Keratinocyte (primary cell): ENCODE measurements around the gene PARD3.

Experiments used
- CTCF ChIP-seq, 3 experiments: IDR thresholded peaks in 1 of 3; conservative IDR thresholded peaks in 1 of 3; optimal IDR thresholded peaks in 1 of 3; 2 replicates in 2 of 3; 3 replicates in 1 of 3; pipeline versions ENCODE3 to v1.5.1; 2011; ENCODE audit warnings: low read length in 3 of 3, mild to moderate bottlenecking in 3 of 3, moderate library complexity in 2 of 3, control low read depth in 1 of 3, inconsistent platforms in 1 of 3; ENCODE audit not compliant: insufficient read depth in 2 of 3; ENCODE audit errors: extremely low read depth in 1 of 3
- EZH2 ChIP-seq: IDR thresholded peaks from one replicate; pipeline ENCODE4 v1.6.1; 2012; ENCODE audit warnings: inconsistent platforms, mild to moderate bottlenecking, low read length, moderate library complexity

DNA sequence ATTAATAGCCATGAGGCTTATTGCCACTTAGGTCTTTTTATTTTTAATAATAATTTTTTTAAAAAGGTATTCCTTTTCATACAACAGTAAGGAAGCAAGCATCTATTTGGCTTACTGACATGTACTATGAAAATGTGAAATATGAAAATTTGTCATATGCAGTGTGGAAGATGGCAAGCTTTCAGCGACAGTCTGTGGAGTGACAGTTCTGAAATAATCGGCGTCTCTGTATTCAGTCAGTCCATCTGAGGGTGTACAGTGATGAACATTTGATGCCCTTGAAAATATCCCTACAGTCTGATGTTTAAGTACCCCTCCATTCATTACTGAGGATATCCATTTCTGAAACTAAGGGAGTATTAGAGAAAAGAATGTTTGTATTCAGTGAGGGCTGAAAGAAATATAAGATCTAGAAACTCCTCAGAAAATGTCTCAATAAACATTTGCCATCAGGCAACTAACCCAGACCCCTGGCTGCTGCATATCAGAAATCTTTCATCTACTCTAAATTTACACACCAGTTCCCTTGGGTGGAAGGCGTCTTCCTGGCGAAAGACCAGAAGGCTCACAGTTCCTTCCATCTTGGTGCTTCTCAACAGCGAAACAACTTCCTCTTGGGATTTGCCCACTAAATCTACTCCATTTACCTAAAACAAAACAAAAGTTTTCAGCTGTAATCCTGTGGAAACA is 440.6 kb downstream of the PARD3 start:
- TF ChIP-seq EZH2: no peak
- TF ChIP-seq CTCF (optimal IDR thresholded peaks at IDR 0.05 in 1 of 3, IDR thresholded peaks at IDR 0.05 in 1 of 3, conservative IDR thresholded peaks at IDR 0.05 in 1 of 3; ENCODE audit: extremely low read depth in 1 of 3, insufficient read depth in 2 of 3, low read length in 3 of 3): no peak
